Heart right ventricle (tissue), 16 donors: ENCODE measurements around the gene VNN1. TPM values are rescaled to one million over a fixed set of nuclear protein-coding genes. Genes with fewer than 3 reads are reported as not detected.
A peak's percentile ranks its signal among the peaks of the same experiment; 100 is the strongest.

Experiments used
- ATAC-seq, 8 donors: fragments of 200-7000 bp; cut with Tn5 transposase; one replicate each; pipeline ENCODE4 v1.9.1; 2020; ENCODE audit warnings: mild to moderate bottlenecking in 8 of 8, moderate library complexity in 8 of 8, moderate number of reproducible peaks in 1 of 8
- DNase-seq, 2 donors: peaks; one replicate each; pipeline ENCODE4 v3.0.0-alpha.2; 2020
- H3K27ac ChIP-seq, 10 donors: fragments of 200-600 bp; sonication (generic) in 2 of 10; one replicate each; pipeline versions ENCODE4 v1.5.0 to v1.8.0; 2020 to 2022; ENCODE audit warnings: mild to moderate bottlenecking in 3 of 10
- H3K27me3 ChIP-seq, 7 donors: fragments of 200-600 bp; one replicate each; pipeline ENCODE4 v1.8.0; 2021 to 2022; ENCODE audit warnings: mild to moderate bottlenecking in 2 of 7
- H3K36me3 ChIP-seq, 9 donors: fragments of 200-600 bp; sonication (generic) in 1 of 9; one replicate each; pipeline versions ENCODE4 v1.5.0 to v1.8.0; 2020 to 2022; ENCODE audit warnings: mild to moderate bottlenecking in 2 of 9
- H3K4me1 ChIP-seq, 9 donors: fragments of 200-600 bp; sonication (generic) in 1 of 9; one replicate each; pipeline versions ENCODE4 v1.5.0 to v1.8.0; 2020 to 2022; ENCODE audit warnings: mild to moderate bottlenecking in 4 of 9
- H3K4me3 ChIP-seq, 10 donors: fragments of 200-600 bp; sonication (generic) in 2 of 10; one replicate each; pipeline versions ENCODE4 v1.5.0 to v1.8.0; 2020 to 2022; ENCODE audit warnings: mild to moderate bottlenecking in 7 of 10, moderate library complexity in 2 of 10
- H3K9me3 ChIP-seq, 11 donors: fragments of 200-600 bp in 10 of 11; sonication (generic) in 2 of 11; one replicate each; pipeline versions ENCODE4 v1.5.0 to v1.8.0; 2013 to 2022; ENCODE audit warnings: mild to moderate bottlenecking in 2 of 11, control low read depth in 1 of 11, moderate library complexity in 1 of 11
- CTCF ChIP-seq, 9 donors: fragments of 200-600 bp; sonication (generic) in 2 of 9; IDR thresholded peaks; one replicate each; pipeline versions ENCODE4 v1.5.0 to v1.8.0; 2021 to 2022; ENCODE audit warnings: antibody characterized with exemption in 9 of 9, mild to moderate bottlenecking in 5 of 9, moderate library complexity in 1 of 9
- WGBS, 2 donors: extraction: QIAGEN DNeasy Blood & Tissue Kit; methylation state at CpG; one replicate each; pipeline ENCODE4 v1.1.7; 2013; ENCODE audit warnings: inconsistent platforms in 1 of 2; 5-methylcytosine and 5-hydroxymethylcytosine counted together
- intact Hi-C, 10 donors: fragments of 100-400 bp; cut with DNase I; formaldehyde crosslinking; loops; one replicate each; pipeline versions ENCODE4 v1.11.1 to v1.14.2; 2022
- polyA plus RNA-seq, 2 donors: library from polyadenylated mRNA; stranded (reverse); fragments of 200-250 nt; gene quantifications; one replicate each; pipeline ENCODE4 v1.2.3, GENCODE V29; 2013
- total RNA-seq, 10 donors: library from RNA; stranded (reverse); fragmentation: NEBNext Ultra II Directional in 3 of 10; extraction: Animal tissue kit (Norgen Biotek cat#: 25700) in 3 of 10; gene quantifications; one replicate each; pipeline versions ENCODE4 v1.2.1 to v1.2.4, GENCODE V29; 2021 to 2023
- donor health status: Arrhythmogenic right ventricular cardiomyopathy.
- donor health status: ischemic (EF 13 %, LVEDD 7.1; RV severe dilation, severe dysfunction).
- donor health status: healthy with polysubstance abuse.
- donor health status: DM: no; HTN: yes; CAD: no.
- donor health status: DM: no; HTN: no; CAD: no.
- donor health status: ischemic (EF 25% LVEDD 6.9; RV normal size, moderate dysfunction).
- donor health status: ischemic (EF 25% LVEDD 5.7; RV mildly dilated, moderate dysfunction).
- donor health status: healthy.
- donor health status: DM: yes; HTN: yes; CAD: no.
- donor health status: Ischemic cardiomyopathy.
- donor health status: ischemic (EF 35%, LVEDD 5.7; RV mildly dilated, moderate dysfunction).
- donor health status: nonischemic (EF 11% LVEDD 7.7; RV severe dilation, severe dysfunction).
- donor health status: DM: yes; HTN: yes; CAD: no.
- donor health status: PGD.
- donor health status: ischemic (EF 29% LVEDD 5.4; RV normal size, mild dysfunction).
- donor health status: nonischemic (EF 23%, LVEDD 6.1; RV moderate dilation, normal function).

The VNN1 gene
- total and polyA plus RNA-seq, 12 donors: 0.09 to 2.0 (median 0.34) TPM

GRCh38 chr6:132715881-132716637 is 2.2 kb upstream of the VNN1 start:
- ATAC-seq: no peak
- intact Hi-C loops: no loop called here
- no peak for TF ChIP-seq CTCF (IDR thresholded peaks at IDR 0.05)
- peaks cover 0 to 7% (median 0%) of the 10 kb centered on the region in 7 donors for H3K27me3 ChIP-seq
- no peaks in the 10 kb centered on the region for H3K9me3 ChIP-seq
- no peak overlapping the region for H3K27ac ChIP-seq
- 78 to 88% methylated on average over 9 of the region's 9 CpGs for WGBS, 2 donors
- DNase-seq: no peak
- H3K4me1 ChIP-seq: peaks cover 0 to 19% (median 0%) of the 10 kb centered on the region in 9 donors
- H3K36me3 ChIP-seq: no peaks in the 10 kb centered on the region
- no peak overlapping the region for H3K4me3 ChIP-seq

- peaks cover 0 to 6% (median 0%) of the 10 kb centered on the region in 11 donors for H3K9me3 ChIP-seq
- intact Hi-C loops: no loop called here
- DNase-seq (peak in 1 of 2 donors; percentile 18), ATAC-seq (peak in 1 of 8 donors; percentile 30)
- H3K4me3 ChIP-seq: no peak overlapping the region
- H3K4me1 ChIP-seq: peaks cover 0 to 20% (median 0%) of the 10 kb centered on the region in 9 donors
- H3K36me3 ChIP-seq: no peaks in the 10 kb centered on the region
- H3K27me3 ChIP-seq: peaks cover 0 to 7% (median 0%) of the 10 kb centered on the region in 7 donors
- peak overlapping the region in 1 of 10 donors; percentile 84 for H3K27ac ChIP-seq
- TF ChIP-seq CTCF (IDR thresholded peaks at IDR 0.05): peak in 5 of 9 donors; percentile 17 to 39 (median 33)
- WGBS, 2 donors: 41 to 46% methylated on average over 5 of the region's 5 CpGs
Measured at GRCh38 chr6:132715204-132715603, 1.3 kb upstream of the VNN1 start.

- DNase-seq (no peak), ATAC-seq (peak in 3 of 8 donors; percentile 16 to 28 (median 25))
- Histone ChIP-seq H3K9me3 (peaks cover 0 to 6% (median 0%) of the 10 kb centered on the region in 11 donors), H3K4me1 (peaks cover 0 to 20% (median 0%) of the 10 kb centered on the region in 9 donors), H3K27me3 (peaks cover 0 to 7% (median 0%) of the 10 kb centered on the region in 7 donors), H3K36me3 (no peaks in the 10 kb centered on the region), H3K27ac (peak overlapping the region in 2 of 10 donors; percentile 18 to 84), H3K4me3 (no peak overlapping the region)
- 84 to 87% methylated on average over 3 of the region's 3 CpGs for WGBS, 2 donors
- TF ChIP-seq CTCF (IDR thresholded peaks at IDR 0.05): no peak
- intact Hi-C loops: no loop called here
Measured at GRCh38 chr6:132714160-132714559, 305 bp upstream of the VNN1 start.

GRCh38 chr6:132712366-132712765 is 1.5 kb downstream of the VNN1 start:
- no peak for TF ChIP-seq CTCF (IDR thresholded peaks at IDR 0.05)
- H3K27ac ChIP-seq: peak overlapping the region in 1 of 10 donors; percentile 11
- peak overlapping the region in 1 of 10 donors; percentile 26 for H3K4me3 ChIP-seq
- peaks cover 0 to 4% (median 0%) of the 10 kb centered on the region in 7 donors for H3K27me3 ChIP-seq
- 79 to 86% methylated on average over 4 of the region's 4 CpGs for WGBS, 2 donors
- peaks cover 0 to 6% (median 0%) of the 10 kb centered on the region in 11 donors for H3K9me3 ChIP-seq
- no peaks in the 10 kb centered on the region for H3K36me3 ChIP-seq
- peaks cover 0 to 20% (median 0%) of the 10 kb centered on the region in 9 donors for H3K4me1 ChIP-seq
- intact Hi-C loops: no loop called here
- DNase-seq (no peak), ATAC-seq (no peak)
